GM18909 (cell line): Measurements from ENCODE around the gene CDNF.

ENCODE experiments used
- ATAC-seq: cut with Tn5 transposase; IDR thresholded peaks from one replicate; pipeline ENCODE4 v1.9.1; 2021; ENCODE audit warnings: mild to moderate bottlenecking; ENCODE audit not compliant: unreplicated experiment, poor library complexity

Gene CDNF

GRCh38 chr10:14801723-14802122 is 36.1 kb downstream of the CDNF start:
- no peak for ATAC-seq

GRCh38 chr10:14800397-14800796 is 37.4 kb downstream of the CDNF start:
- no peak for ATAC-seq

- no peak for ATAC-seq
These were observed 39.2 kb downstream of the CDNF start for GRCh38 chr10:14798636-14799035.

GRCh38 chr10:14787938-14788337 is 49.9 kb downstream of the CDNF start:
- no peak for ATAC-seq

- ATAC-seq = no peak
These were observed 53.3 kb downstream of the CDNF start for GRCh38 chr10:14784459-14785055.

GRCh38 chr10:14782691-14783363 is 55.0 kb downstream of the CDNF start:
- ATAC-seq = no peak

- no peak for ATAC-seq
These were observed 56.1 kb downstream of the CDNF start for GRCh38 chr10:14781763-14782162.

- no peak for ATAC-seq
These were observed 58.7 kb downstream of the CDNF start for GRCh38 chr10:14779001-14779651.

- no peak for ATAC-seq
These were observed 61.3 kb downstream of the CDNF start for GRCh38 chr10:14776546-14776945.

- ATAC-seq = no peak
These were observed 62.2 kb downstream of the CDNF start for GRCh38 chr10:14775656-14776055.

- no peak for ATAC-seq
These were observed 63.0 kb downstream of the CDNF start, which contains the start of gene FAM107B for GRCh38 chr10:14774797-14775196. Gene FAM107B, minus strand, starts transcription at chr10:14774897. Its CDS starts 234 bp downstream, at chr10:14774663.

- ATAC-seq = no peak
These were observed 63.6 kb downstream of the CDNF start for GRCh38 chr10:14774214-14774580.

- ATAC-seq = no peak
These were observed 64.2 kb downstream of the CDNF start for GRCh38 chr10:14773551-14774213.

GRCh38 chr10:14772399-14772798 is 65.4 kb downstream of the CDNF start:
- no peak for ATAC-seq

GRCh38 chr10:14770927-14771326 is 66.9 kb downstream of the CDNF start:
- ATAC-seq = no peak
